GM20431 (cell line): ENCODE data around the gene SERBP1.
"Not testable (repeated sequence)": the region's sequence is repeated elsewhere in the genome, so short reads cannot be mapped to it uniquely, and the experiment has no call there.

Experiments
- in situ Hi-C: fragments of 300-500 bp; cut with MseI, MboI; formaldehyde crosslinking; loops from one replicate; pipeline ENCODE4 v1.15.0; 2020; ENCODE audit warnings: low sequenced_read_pairs; ENCODE audit not compliant: unreplicated experiment

The SERBP1 gene

DNA sequence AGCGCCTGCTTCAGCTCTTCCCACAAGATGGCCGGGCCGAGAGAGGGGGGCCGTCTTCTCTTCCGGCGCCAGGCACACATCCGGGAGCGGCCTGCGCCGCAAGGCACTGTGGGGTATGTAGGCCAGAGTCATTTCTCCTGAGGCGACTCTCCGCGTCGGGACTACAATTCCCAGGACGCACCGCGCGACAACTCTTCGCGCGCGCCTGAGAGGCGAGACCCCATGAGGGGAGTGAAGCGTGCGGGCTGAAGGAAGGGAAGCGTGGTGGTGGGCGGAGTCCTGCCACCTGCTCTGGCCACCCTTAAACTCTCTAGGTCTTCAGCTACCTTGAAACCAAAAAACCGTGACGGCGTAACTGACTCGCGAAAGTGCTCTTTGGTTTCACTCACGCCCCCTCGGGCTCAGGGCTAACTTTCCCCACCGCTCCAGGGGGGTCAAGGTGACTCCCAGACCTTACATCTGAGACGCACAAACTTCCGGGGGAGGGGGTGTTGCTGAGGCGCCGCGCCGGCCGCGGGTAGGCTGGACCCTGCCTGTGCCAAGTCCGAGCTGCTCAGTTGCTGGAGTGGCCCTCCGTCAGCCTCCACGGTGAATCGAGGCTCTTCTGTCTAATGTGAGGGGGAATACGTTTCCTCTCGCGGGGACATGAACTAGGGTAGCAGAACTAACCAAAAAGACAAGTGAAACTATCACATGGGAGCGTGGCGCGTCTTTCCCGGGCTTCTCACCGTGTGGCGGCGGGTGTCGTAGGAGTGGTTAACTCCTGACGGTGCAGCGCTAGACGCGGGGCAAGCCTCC lies at the start of gene SERBP1:
Gene SERBP1, minus strand, starts transcription at position 45 of the 798 bp plus-strand sequence. CDS start 102 bp downstream, outside the sequence.
- in situ Hi-C loops, result no loop called here

DNA sequence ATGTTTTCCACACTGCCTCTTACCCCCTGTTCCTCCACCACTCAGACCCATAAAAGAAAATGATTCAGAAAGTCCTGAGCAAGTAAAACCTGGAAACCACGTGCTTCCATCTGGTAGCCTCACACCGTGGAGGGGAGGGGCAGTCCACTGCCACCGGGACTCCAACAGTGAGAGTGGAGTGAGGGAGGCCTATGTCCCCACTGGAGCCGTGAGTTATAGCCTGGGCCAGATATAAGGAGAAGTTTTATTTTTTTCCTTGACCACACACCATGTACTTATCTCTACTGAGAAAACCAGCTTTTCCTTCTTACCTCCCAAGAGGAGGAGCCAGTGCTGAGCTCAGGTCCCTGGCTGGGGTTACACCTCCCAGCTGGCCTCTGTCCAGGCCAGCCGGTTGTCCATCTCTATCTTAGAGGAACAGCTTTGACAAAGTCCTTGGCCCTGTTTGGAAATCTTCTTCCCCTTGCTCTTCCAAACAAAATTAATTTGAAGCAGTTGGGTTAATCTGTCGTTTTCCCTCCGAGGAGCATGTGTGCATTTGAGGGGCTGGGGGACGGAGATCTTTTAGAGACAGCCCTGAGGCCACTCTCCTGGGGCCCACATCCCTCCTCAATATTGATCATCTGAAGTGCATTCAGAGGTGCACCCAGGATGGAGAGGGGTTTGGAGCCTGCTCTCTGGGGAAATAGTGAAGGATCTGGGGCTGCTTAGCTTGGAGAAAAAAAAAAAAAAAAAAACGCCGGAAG lies 49.1 kb upstream of the SERBP1 start:
- in situ Hi-C loops, result no loop called here

GRCh38 chr1:67476906-67477305 lies 46.7 kb upstream of the SERBP1 start:
- in situ Hi-C loops, result no loop called here

DNA sequence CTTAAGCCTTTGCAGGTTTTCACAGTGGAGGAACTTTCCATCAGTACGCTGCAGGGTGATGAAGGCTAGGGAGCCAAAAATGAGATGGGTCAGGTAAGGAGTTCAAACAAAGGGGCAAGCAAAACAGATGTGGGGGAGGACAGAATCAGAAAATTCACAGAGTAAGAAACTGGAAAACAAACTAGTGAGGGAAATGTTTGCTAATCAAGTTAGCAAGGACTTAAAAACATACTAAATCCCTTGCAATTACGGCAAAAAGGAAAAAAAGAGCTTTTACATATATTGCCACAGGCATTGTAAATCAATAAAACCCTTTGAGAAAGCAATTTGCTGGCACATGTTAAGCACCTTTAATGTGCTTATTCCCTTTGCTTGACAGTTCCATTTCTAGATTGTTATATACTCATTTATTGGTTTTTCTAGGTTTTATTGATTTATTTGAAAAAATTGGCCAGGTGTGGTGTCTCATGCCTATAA lies 45.8 kb upstream of the SERBP1 start:
- in situ Hi-C loops, result no loop called here

DNA sequence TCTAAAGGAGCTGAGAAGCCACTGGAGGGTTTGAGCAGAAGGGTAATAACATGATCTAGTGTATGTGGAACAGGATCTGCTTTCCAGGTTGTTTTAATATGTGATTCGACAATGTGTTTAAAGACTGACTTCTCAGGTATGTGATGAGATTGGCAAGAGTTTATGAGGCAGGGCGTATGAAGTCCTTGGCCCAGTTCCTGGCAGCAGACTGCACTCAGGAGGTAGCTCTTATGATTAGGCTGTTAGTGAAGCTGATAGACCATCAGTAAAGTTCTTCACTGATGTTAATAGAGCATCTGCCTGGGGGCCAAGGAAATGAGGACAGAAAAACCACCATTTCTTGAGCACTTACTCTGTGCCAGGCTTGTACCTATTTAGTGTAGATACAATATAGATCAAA lies 41.9 kb upstream of the SERBP1 start:
- in situ Hi-C loops, result no loop called here

DNA sequence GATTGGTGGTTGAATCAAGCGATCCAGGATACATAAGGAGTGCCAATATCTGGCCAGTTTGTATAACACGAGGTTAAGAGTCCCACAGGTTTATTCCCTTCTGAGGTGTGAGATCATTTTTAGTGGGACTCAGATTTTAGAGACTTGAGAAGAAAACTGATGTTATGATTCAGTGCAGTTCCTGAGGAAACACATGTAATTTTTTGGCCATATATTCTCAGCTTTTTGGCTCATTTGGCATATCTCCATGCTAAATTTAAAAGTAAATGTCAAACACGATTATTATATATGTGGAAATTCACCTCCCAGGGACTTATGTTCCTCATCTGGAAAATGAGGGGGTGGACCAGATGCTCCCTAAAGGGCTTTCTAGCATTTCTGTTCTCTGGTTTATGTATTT lies 39.2 kb upstream of the SERBP1 start:
- in situ Hi-C loops, result no loop called here

DNA sequence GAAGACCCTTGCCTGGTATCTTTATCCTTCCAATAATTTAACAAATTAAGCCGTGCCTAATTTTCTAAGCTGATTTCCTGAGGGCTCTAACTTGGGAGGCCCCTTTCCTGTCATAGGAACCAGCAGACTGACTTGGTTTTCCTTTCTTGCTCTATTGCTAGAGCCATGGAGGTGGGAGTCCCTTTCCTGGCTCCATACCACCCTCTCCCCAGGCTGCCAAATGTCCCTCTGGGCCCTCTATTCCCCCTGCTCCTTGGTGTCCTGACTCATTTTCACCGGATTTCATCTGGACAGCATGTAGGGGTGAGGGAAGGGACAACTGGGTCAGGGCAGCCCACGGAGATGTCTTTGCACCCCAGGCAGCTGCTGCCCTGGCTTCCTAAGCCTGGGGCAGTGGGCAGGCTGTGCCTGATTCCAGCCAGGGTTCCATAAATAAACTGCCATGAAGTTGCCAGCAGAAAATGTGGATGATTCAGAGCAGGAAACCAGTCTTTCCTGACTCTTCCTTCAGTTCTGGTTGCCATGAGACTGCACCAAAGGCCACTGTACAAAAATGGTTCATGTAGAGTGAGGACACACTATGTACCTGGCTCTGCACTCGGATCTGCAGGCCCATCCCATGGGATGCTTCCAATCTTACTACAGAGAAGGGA lies 38.0 kb upstream of the SERBP1 start:
- in situ Hi-C loops, result no loop called here

DNA sequence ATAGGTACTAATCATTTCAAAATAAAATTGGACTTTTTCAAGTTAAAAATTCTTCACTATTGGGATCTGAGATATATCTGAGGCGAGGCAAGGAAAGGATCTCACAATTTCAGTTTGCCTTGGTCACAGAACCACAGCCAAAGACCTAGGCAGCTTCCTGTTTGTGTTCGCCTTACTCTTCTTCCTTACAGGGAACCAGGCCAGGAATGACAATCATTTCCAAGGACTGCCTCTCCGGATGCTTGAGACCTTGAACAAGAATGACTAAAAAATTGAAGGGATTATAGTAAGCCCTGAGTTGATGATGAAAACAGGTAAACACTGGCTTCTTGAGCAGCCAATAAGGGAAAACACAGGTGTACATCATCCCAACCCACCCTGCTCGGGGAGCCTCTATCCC lies 35.2 kb upstream of the SERBP1 start:
- in situ Hi-C loops, result no loop called here

DNA sequence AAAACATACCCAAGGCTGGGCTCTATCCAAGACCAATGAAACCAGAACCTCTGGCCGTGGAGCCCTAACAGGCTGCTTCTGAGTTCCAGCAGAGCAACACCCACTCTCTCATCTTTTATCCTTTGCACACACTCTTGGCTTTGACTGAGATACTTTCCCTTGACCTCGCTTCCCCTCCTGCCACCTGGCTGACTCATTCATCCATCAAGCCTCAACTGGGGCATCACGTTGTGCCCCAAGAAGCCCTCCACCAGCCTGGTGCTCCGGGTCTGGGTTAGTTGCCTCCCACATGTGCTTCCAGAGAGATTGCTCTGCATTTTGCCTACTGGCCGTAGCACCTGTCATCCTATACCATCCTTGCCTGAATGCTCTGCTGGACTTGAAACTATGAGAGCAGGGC lies 34.5 kb upstream of the SERBP1 start:
- in situ Hi-C loops, result no loop called here

- in situ Hi-C loops, result no loop called here
Measured at GRCh38 chr1:67464058-67464457, 33.9 kb upstream of the SERBP1 start.

DNA sequence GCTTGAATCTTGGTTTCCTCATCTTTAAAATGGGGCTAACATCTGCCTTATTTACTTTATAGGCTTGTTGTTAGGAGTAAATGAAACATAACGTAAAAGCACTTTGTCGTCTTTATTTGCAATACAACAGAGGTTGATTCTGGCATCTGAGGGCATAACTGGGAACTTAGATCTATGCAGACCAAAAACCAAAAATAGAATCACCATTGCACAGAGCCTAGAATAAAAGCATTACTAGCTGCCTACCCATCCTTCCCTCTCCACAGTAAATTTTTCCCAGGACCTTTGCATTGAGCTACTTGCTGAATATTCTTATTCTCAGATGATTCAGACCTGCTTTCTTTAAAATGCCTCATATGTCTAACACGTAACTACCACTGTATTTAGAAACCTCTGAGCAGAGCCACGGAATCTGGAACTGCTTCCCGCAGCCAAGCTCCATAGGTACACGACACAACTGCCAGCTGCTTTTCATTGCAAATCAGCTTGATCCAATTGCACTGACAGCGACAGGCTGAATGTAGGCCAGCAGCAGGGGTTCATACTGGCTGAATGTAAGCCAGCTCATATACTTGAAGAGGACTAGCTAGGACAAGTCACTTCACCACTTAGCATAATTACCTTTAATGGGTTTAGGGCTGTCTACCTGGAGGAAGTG lies 33.2 kb upstream of the SERBP1 start:
- in situ Hi-C loops, result no loop called here

DNA sequence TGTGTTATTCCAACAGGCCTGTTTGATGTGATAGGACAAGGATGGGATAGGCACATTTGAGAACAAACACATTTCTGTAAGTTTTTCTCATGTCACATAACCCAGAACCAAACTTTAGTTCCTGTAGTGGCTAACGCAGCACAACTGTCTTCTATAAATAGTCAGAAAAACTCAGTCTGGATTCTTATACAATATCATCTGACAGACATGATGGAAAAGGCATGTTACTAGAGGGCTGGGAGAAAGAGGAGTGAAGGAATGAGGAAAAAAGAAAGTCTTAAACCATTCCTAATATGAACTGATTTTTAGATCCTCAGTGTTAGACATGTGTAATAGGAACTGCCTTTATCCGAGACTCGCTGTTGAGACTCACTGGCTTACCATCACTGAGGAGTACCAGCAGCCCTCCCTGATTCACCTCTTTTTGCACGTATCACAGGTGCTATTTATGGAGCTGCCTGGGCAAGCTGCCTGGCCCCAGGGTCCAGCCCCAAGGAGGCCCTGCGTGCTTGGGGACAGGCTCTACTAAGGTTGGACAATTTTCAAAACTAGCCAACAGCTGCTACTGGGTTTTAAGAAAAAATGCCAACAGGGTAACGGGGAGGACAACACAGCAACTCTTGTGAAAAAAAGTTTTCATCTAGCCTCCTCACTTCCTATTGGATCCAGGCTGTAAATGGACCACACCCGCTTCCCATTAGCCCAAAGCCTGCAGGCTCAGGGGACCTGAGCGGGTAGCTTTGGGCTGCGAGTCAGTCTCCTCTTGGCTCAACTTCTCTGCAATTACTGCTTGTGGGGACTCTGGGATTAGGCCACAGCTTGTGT lies 30.7 kb upstream of the SERBP1 start:
- in situ Hi-C loops, result no loop called here

GRCh38 chr1:67459068-67459467 lies 28.9 kb upstream of the SERBP1 start:
- in situ Hi-C loops, result no loop called here

DNA sequence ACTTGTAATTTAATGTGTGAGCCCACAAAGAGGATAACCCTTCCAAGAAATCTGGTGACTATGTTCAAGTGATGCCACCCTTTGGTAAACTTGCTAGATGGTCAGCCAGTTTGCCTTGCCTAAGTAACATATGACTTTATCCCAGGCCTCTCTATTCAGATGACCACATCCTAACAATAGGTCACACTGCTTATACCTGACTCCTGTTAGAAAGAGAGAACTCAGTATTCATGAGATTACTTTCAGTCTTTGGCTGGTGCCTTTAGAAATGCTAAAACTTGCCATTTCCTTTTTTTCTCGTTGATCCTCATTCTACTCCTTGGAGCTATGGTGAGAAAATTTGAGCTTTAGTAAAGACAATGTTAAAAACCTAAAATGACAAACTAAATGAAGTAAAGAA lies 28.5 kb upstream of the SERBP1 start:
- in situ Hi-C loops, result no loop called here

DNA sequence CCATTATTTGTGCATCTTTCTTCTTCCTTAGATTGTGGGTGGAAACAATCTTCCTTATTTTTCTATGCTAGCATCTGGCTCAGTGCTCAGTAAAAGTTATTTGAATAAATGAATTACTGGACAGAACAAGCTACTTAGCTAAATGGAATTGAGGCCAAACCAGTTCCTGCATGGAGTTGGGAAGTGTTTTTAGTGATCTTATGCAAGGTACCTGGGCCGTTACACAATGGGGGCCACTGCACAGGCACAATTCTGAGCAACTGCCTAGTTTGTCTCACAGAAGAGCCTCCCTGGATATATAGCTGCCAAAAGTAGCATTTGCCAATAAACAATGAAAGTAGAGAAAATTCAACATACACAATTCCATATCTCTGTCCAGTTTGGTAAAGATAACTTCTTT lies 27.0 kb upstream of the SERBP1 start:
- in situ Hi-C loops, result no loop called here

DNA sequence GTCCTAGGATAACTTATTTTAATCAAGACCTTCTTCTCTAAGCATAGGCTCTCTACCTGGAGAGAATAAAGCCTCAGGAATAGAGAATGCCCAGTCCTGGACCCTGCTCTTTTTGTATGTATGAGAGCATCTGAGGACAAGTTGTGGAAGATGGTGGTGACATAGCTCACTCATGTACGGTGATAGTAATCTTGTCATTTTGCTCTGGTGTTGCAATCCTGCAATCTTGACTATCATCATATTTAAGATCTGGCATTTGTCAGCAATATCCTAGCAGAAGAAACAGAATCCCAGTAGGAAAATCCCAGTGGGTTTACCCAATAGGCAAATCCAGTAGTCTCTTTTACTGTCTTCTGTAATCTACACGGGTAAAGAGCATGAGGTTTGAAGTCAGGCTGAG lies 21.6 kb upstream of the SERBP1 start:
- in situ Hi-C loops, result no loop called here

DNA sequence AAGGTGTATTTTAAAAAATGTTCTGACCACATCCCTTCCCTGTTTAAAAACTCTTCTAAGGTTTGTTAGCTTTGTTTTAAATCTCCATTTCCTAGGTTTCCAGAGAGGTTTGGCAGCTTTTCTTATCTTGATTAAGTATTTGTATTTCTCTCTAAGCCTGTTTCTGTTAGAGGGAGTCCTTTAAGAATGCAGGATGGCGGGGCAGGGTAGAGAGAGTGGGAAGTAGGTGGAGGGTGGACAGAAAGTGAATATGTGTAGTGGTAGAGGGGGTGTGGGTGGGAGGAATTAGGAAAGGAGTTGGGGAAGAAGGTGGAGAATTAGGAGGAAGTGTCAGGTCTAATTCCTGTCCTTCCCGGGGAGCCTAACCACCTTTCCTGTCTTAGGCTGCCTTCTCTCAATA lies 21.2 kb upstream of the SERBP1 start:
- in situ Hi-C loops, result no loop called here

GRCh38 chr1:67446893-67447292 lies 16.7 kb upstream of the SERBP1 start:
- in situ Hi-C loops, result no loop called here

- in situ Hi-C loops, result not testable (repeated sequence)
Measured at GRCh38 chr1:67446014-67446413, 15.8 kb upstream of the SERBP1 start.
